ENCODE results near the gene NSMCE1. TPM values are rescaled to one million over a fixed set of nuclear protein-coding genes. Genes with fewer than 3 reads are reported as not detected.
"Not testable (repeated sequence)": the region's sequence is repeated elsewhere in the genome, so short reads cannot be mapped to it uniquely, and the experiment has no call there.

The NSMCE1 gene
- total RNA-seq, 1 experiment from 2014 or later = 39.5 TPM

- peak overlapping the region; percentile 95 for H3K4me3 ChIP-seq
These were observed 64.2 kb downstream of the NSMCE1 start for GRCh38 chr16:27204312-27204915.

GRCh38 chr16:27203507-27204311, 64.9 kb downstream of the NSMCE1 start, which contains the start of gene KDM8:
Gene KDM8, plus strand, starts transcription at chr16:27203526. Its CDS starts 6,598 bp downstream, at chr16:27210124.
- Histone ChIP-seq H3K27ac (peak within 1 kb of the TSS; percentile 95), H3K4me1 (peaks cover 10% of the 10 kb centered on the region; the same call in 1 of the 2 replicates), H3K36me3 (no peaks in the 10 kb centered on the region), H3K9me3 (replicated peaks) (no peaks in the 10 kb centered on the region), H3K27me3 (no peaks in the 10 kb centered on the region), H3K4me3 (peak within 1 kb of the TSS; percentile 95)
- DNase-seq = peak; percentile 99

More at GRCh38 chr16:27204312-27204915, 64.2 kb downstream of the NSMCE1 start:
- no peaks in the 10 kb centered on the region for H3K36me3 ChIP-seq
- no peak for DNase-seq
- H3K4me1 ChIP-seq = peaks cover 10% of the 10 kb centered on the region; the same call in 1 of the 2 replicates
- H3K9me3 ChIP-seq (replicated peaks) = no peaks in the 10 kb centered on the region
- no peaks in the 10 kb centered on the region for H3K27me3 ChIP-seq
- peak overlapping the region; percentile 95 for H3K27ac ChIP-seq

- Histone ChIP-seq H3K27me3 (no peaks in the 10 kb centered on the region), H3K4me3 (peak overlapping the region; percentile 95), H3K9me3 (replicated peaks) (no peaks in the 10 kb centered on the region), H3K36me3 (no peaks in the 10 kb centered on the region), H3K4me1 (peaks cover 10% of the 10 kb centered on the region; the same call in 1 of the 2 replicates), H3K27ac (peak overlapping the region; percentile 95)
- peak; percentile 91 to 93 for DNase-seq
These were observed 65.6 kb downstream of the NSMCE1 start for GRCh38 chr16:27202923-27203506.

GRCh38 chr16:27200914-27201313, 67.7 kb downstream of the NSMCE1 start:
- H3K36me3 ChIP-seq; H3K9me3 ChIP-seq (replicated peaks); DNase-seq; H3K27me3 ChIP-seq; H3K4me3 ChIP-seq; H3K27ac ChIP-seq: not testable (repeated sequence)
- H3K4me1 ChIP-seq = peaks cover 10% of the 10 kb centered on the region; the same call in 1 of the 2 replicates

- H3K9me3 ChIP-seq (replicated peaks) = no peaks in the 10 kb centered on the region
- peaks cover 10% of the 10 kb centered on the region; the same call in 1 of the 2 replicates for H3K4me1 ChIP-seq
- no peaks in the 10 kb centered on the region for H3K36me3 ChIP-seq
- no peaks in the 10 kb centered on the region for H3K27me3 ChIP-seq
- no peak overlapping the region for H3K4me3 ChIP-seq
- peak in 1 of 2 experiments; percentile 29 for DNase-seq
- H3K27ac ChIP-seq = no peak overlapping the region
These were observed 68.8 kb downstream of the NSMCE1 start for GRCh38 chr16:27199736-27200135.

GRCh38 chr16:27199235-27199586, 69.4 kb downstream of the NSMCE1 start:
- no peak for DNase-seq
- H3K9me3 ChIP-seq (replicated peaks) = no peaks in the 10 kb centered on the region
- H3K27ac ChIP-seq = no peak overlapping the region
- H3K4me3 ChIP-seq = no peak overlapping the region
- no peaks in the 10 kb centered on the region for H3K36me3 ChIP-seq
- peaks cover 10% of the 10 kb centered on the region; the same call in 1 of the 2 replicates for H3K4me1 ChIP-seq
- no peaks in the 10 kb centered on the region for H3K27me3 ChIP-seq

GRCh38 chr16:27198451-27199234, 69.9 kb downstream of the NSMCE1 start:
- Histone ChIP-seq H3K9me3 (replicated peaks) (no peaks in the 10 kb centered on the region), H3K27me3 (no peaks in the 10 kb centered on the region), H3K27ac (no peak overlapping the region), H3K4me1 (peaks cover 10% of the 10 kb centered on the region; the same call in 1 of the 2 replicates), H3K4me3 (no peak overlapping the region), H3K36me3 (no peaks in the 10 kb centered on the region)
- DNase-seq = no peak

GRCh38 chr16:27197004-27197403, 71.6 kb downstream of the NSMCE1 start:
- DNase-seq = no peak
- Histone ChIP-seq H3K36me3 (no peaks in the 10 kb centered on the region), H3K27me3 (no peaks in the 10 kb centered on the region), H3K27ac (no peak overlapping the region), H3K9me3 (replicated peaks) (no peaks in the 10 kb centered on the region), H3K4me1 (peaks cover 8% of the 10 kb centered on the region; the same call in 1 of the 2 replicates), H3K4me3 (no peak overlapping the region)

GRCh38 chr16:27195941-27196595, 72.5 kb downstream of the NSMCE1 start:
- DNase-seq = no peak
- Histone ChIP-seq H3K27ac (no peak overlapping the region), H3K4me1 (peaks cover 13% of the 10 kb centered on the region; the same call in 1 of the 2 replicates), H3K9me3 (replicated peaks) (no peaks in the 10 kb centered on the region), H3K4me3 (no peak overlapping the region), H3K27me3 (no peaks in the 10 kb centered on the region), H3K36me3 (no peaks in the 10 kb centered on the region)

GRCh38 chr16:27195076-27195741, 73.4 kb downstream of the NSMCE1 start:
- H3K4me1 ChIP-seq = peaks cover 13% of the 10 kb centered on the region; the same call in 1 of the 2 replicates
- DNase-seq = no peak
- H3K36me3 ChIP-seq = no peaks in the 10 kb centered on the region
- no peak overlapping the region for H3K27ac ChIP-seq
- H3K27me3 ChIP-seq = no peaks in the 10 kb centered on the region
- no peaks in the 10 kb centered on the region for H3K9me3 ChIP-seq (replicated peaks)
- no peak overlapping the region for H3K4me3 ChIP-seq

- Histone ChIP-seq H3K36me3 (no peaks in the 10 kb centered on the region), H3K27me3 (no peaks in the 10 kb centered on the region), H3K27ac (no peak overlapping the region), H3K4me1 (peaks cover 12% of the 10 kb centered on the region; the same call in 1 of the 2 replicates), H3K9me3 (replicated peaks) (no peaks in the 10 kb centered on the region), H3K4me3 (no peak overlapping the region)
- no peak for DNase-seq
These were observed 75.1 kb downstream of the NSMCE1 start for GRCh38 chr16:27193300-27193990.

GRCh38 chr16:27191352-27191924, 77.1 kb downstream of the NSMCE1 start:
- Histone ChIP-seq H3K9me3 (replicated peaks) (no peaks in the 10 kb centered on the region), H3K36me3 (no peaks in the 10 kb centered on the region), H3K27me3 (no peaks in the 10 kb centered on the region), H3K4me1 (peaks cover 12% of the 10 kb centered on the region; the same call in 1 of the 2 replicates), H3K4me3 (no peak overlapping the region), H3K27ac (no peak overlapping the region)
- DNase-seq = peak in 1 of 2 experiments; percentile 34
